HepG2 (cell line): Measurements from ENCODE around the gene ZMIZ1. TPM values are rescaled to one million over a fixed set of nuclear protein-coding genes. Genes with fewer than 3 reads are reported as not detected.

Source experiments
- CBX2 ChIP-seq, 2 experiments: fragments of 200-600 bp in 1 of 2; sonication (generic); formaldehyde crosslinking in 1 of 2; IDR thresholded peaks; 2 replicates each; pipeline versions ENCODE4 v1.7.0 to v1.8.1; 2018 to 2022; ENCODE audit warnings: low read depth in 2 of 2, low read length in 1 of 2, mild to moderate bottlenecking in 1 of 2, missing genetic modification reagents in 1 of 2
- CREB1 ChIP-seq, 2 experiments: fragments of 450-650 bp in 1 of 2; IDR thresholded peaks; 2 replicates each; pipeline ENCODE4 v1.6.1; 2016 to 2017; ENCODE audit warnings: control low read depth in 1 of 2, mild to moderate bottlenecking in 1 of 2, missing compliant biosample characterization in 1 of 2, missing genetic modification characterization in 1 of 2
- EED ChIP-seq: sonication (generic); formaldehyde crosslinking; IDR thresholded peaks from 2 replicates; pipeline ENCODE4 v1.5.0; 2020; ENCODE audit warnings: mild to moderate bottlenecking, missing genetic modification reagents
- FOSL2 ChIP-seq: sonication (generic); formaldehyde crosslinking; IDR thresholded peaks from 2 replicates; pipeline ENCODE4 v1.4.0; 2020; ENCODE audit warnings: missing genetic modification reagents
- FOXO4 ChIP-seq: sonication (generic); formaldehyde crosslinking; conservative IDR thresholded peaks from 2 replicates; pipeline ENCODE4 v1.8.1; 2023; ENCODE audit warnings: missing genetic modification reagents
- HNF4A ChIP-seq: sonication (generic); formaldehyde crosslinking; IDR thresholded peaks from 2 replicates; pipeline ENCODE4 v1.4.0; 2020; ENCODE audit warnings: missing genetic modification reagents
- ISX ChIP-seq: sonication (generic); formaldehyde crosslinking; conservative IDR thresholded peaks from 2 replicates; pipeline ENCODE4 v1.5.0; 2020; ENCODE audit warnings: missing genetic modification reagents
- SMC3 ChIP-seq: IDR thresholded peaks from 2 replicates; pipeline ENCODE4 v1.6.1; 2011; ENCODE audit warnings: low read length, improper control_type of control experiment
- SRSF1 ChIP-seq: fragments of 200-400 bp; formaldehyde crosslinking; optimal IDR thresholded peaks from 2 replicates; pipeline ENCODE3; 2017; ENCODE audit warnings: mild to moderate bottlenecking, low read depth, low read length, moderate library complexity
- SSRP1 ChIP-seq: IDR thresholded peaks from 2 replicates; pipeline ENCODE4 v1.6.1; 2016; ENCODE audit warnings: control low read depth
- TRAFD1 ChIP-seq: sonication (generic); formaldehyde crosslinking; IDR thresholded peaks from 2 replicates; pipeline ENCODE4 v1.5.1; 2020; ENCODE audit warnings: missing genetic modification reagents, mild to moderate bottlenecking, borderline replicate concordance
- ZHX2 ChIP-seq, 2 experiments: sonication (generic) in 1 of 2; formaldehyde crosslinking in 1 of 2; IDR thresholded peaks; 2 replicates each; pipeline versions ENCODE4 v1.6.1 to v1.9.0; 2014 to 2022; ENCODE audit warnings: antibody characterized with exemption in 1 of 2, borderline replicate concordance in 1 of 2, inconsistent platforms in 1 of 2, low read depth in 1 of 2, missing genetic modification reagents in 1 of 2
- ZMYM4 ChIP-seq: sonication (generic); formaldehyde crosslinking; IDR thresholded peaks from 2 replicates; pipeline ENCODE4 v1.8.1; 2023; ENCODE audit warnings: mild to moderate bottlenecking, missing genetic modification reagents
- ZNF512 ChIP-seq: sonication (generic); formaldehyde crosslinking; IDR thresholded peaks from 2 replicates; pipeline ENCODE4 v1.4.0; 2020; ENCODE audit warnings: mild to moderate bottlenecking, missing genetic modification reagents
- ZNF572 ChIP-seq: sonication (generic); formaldehyde crosslinking; IDR thresholded peaks from 2 replicates; pipeline ENCODE4 v1.5.1; 2020; ENCODE audit warnings: mild to moderate bottlenecking, missing genetic modification reagents
- ZNF629 ChIP-seq: sonication (generic); formaldehyde crosslinking; conservative IDR thresholded peaks from 2 replicates; pipeline ENCODE4 v1.5.0; 2020; ENCODE audit warnings: missing genetic modification reagents
- ZNF83 ChIP-seq: sonication (generic); formaldehyde crosslinking; IDR thresholded peaks from 2 replicates; pipeline ENCODE4 v1.4.0; 2020; ENCODE audit warnings: missing genetic modification reagents, mild to moderate bottlenecking, borderline replicate concordance
- polyA plus RNA-seq, 8 experiments: library from polyadenylated mRNA; depleted of rRNA in 3 of 8; stranded (reverse) in 7 of 8; unstranded in 1 of 8; fragments of >200 nt; fragmentation: Illumina TruSeq in 4 of 8; extraction: Trizol in 4 of 8; gene quantifications; 2 replicates each; pipeline versions ENCODE4 v1.2.1 to v1.2.3, GENCODE V29; 2011 to 2016; ENCODE audit warnings: low read depth in 4 of 8, missing spikeins in 1 of 8, mixed read lengths in 1 of 8; ENCODE audit not compliant: insufficient read depth in 1 of 8
- total RNA-seq, 5 experiments: library from RNA; depleted of rRNA; stranded (reverse); fragments of >200 nt; fragmentation: Illumina TruSeq; extraction: Trizol; gene quantifications; 2 replicates each; pipeline ENCODE4 v1.2.3, GENCODE V29; 2016; ENCODE audit warnings: low read depth in 1 of 5

Gene ZMIZ1
- total and polyA plus RNA-seq, 2 of the 13 experiments (the other 11 are each of a cell fraction or from before 2014, with no cell fraction given) = 5.3 to 10.2 TPM

- TF ChIP-seq ZHX2 (IDR thresholded peaks at IDR 0.05; ENCODE audit: low read depth) (no peak), ZHX2 (CRISPR knock-in tag; IDR thresholded peaks at IDR 0.05; ENCODE audit: borderline replicate concordance) (no peak), SSRP1 (no peak), HNF4A (CRISPR knock-in tag) (peak; percentile 12; the same call in 1 of the 2 replicates), CBX2 (IDR thresholded peaks at IDR 0.05; ENCODE audit: low read depth, low read length) (no peak), CBX2 (CRISPR knock-in tag; IDR thresholded peaks at IDR 0.05; ENCODE audit: low read depth) (no peak), ZNF572 (CRISPR knock-in tag) (no peak), EED (CRISPR knock-in tag) (no peak), ZNF629 (CRISPR knock-in tag) (no peak), SRSF1 (peak; percentile 67), ZMYM4 (no peak), CREB1 (IDR thresholded peaks at IDR 0.05) (0 out of 2 replicates have a peak, but pooled peaks have one; percentile 18), CREB1 (CRISPR knock-in tag; IDR thresholded peaks at IDR 0.05) (no peak), ZNF512 (CRISPR knock-in tag) (no peak), TRAFD1 (CRISPR knock-in tag) (no peak), FOSL2 (CRISPR knock-in tag) (no peak; the same call in 1 of the 2 replicates), ZNF83 (CRISPR knock-in tag) (no peak), ISX (CRISPR knock-in tag) (no peak), SMC3 (peak; percentile 43; the same call in 1 of the 2 replicates), FOXO4 (no peak)
Measured at GRCh38 chr10:79195091-79195923, 126.5 kb downstream of the ZMIZ1 start (continued).
